ENCODE measurements around the gene PRSS27. TPM values are rescaled to one million over a fixed set of nuclear protein-coding genes. Genes with fewer than 3 reads are reported as not detected.
A peak's percentile ranks its signal among the peaks of the same experiment; 100 is the strongest.

Gene PRSS27
- 1 to 10 TPM in 5 of 9 donors, under 1 TPM in 3, not detected in 1; 0.33 to 2.1 (median 1.4) TPM for total RNA-seq
- polyA plus RNA-seq = 1 to 10 TPM in 2 of 3 donors, not detected in 1; 2.6 to 2.7 TPM
- long read RNA-seq, donor 1 = 0 reads
- long read RNA-seq, donor 2 = 0 reads
- long read RNA-seq, donor 3 = 0 reads
- long read RNA-seq, donor 4 = 0 reads
- long read RNA-seq, donor 5, partial matches to known transcripts = 0 of 3 reads
- long read RNA-seq, donor 5, other reads (novel, unspliced or antisense) = 1 of 3 reads
- long read RNA-seq, donor 6 = 0 reads
- long read RNA-seq, donor 7 = 0 reads
- long read RNA-seq, donor 8 = 0 reads
- long read RNA-seq, donor 9 = 0 reads
- long read RNA-seq, donor 10 = 0 reads

DNA sequence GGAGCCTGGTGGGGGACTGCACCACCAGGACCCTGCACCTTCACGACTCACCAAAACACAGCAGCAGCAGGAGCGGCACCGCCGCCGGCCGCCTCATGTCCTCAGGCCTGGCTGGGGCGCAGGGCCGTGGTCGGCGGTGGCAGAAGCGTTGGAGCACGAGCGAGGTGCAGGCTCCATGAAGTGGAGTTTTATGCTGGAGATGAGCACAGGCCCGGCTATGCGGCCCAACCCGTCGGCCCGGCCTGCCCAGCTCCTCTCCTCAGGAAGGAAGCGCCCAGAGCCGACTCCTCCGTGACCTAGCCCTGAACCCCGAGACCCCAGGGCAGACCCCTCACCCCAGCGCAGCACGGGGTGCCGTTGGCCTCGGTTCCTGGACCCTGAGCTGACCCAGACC lies at the start of gene PRSS27:
PRSS27 (minus strand) TSS at position 161 of the 394 bp plus-strand sequence; CDS start at position 97, 64 bp downstream.
- intact Hi-C loops (cut with DNase I) = no loop called here
- peak within 1 kb of the TSS in 3 of 5 donors; percentile 61 to 79 (median 65) for H3K27ac ChIP-seq
- H3K4me1 ChIP-seq (replicated peaks in 1 of 2) = peaks cover 4 to 18% of the 10 kb centered on the region in 2 donors
- peak within 1 kb of the TSS in 3 of 4 donors; percentile 28 to 62 (median 61) for H3K4me3 ChIP-seq
- no peaks in the 10 kb centered on the region for H3K27me3 ChIP-seq
- 79 to 90% (median 87%) methylated on average over 7 to 26 of the region's 26 CpGs for WGBS, 4 donors
- no peaks in the 10 kb centered on the region for H3K36me3 ChIP-seq (replicated peaks in 1 of 2)
- TF ChIP-seq POLR2A (IDR thresholded peaks at IDR 0.05) (no peak), CTCF (IDR thresholded peaks at IDR 0.05) (no peak)
- H3K9me3 ChIP-seq (replicated peaks in 1 of 3) = no peaks in the 10 kb centered on the region
- peak in 1 of 7 donors; percentile 20 for DNase-seq

DNA sequence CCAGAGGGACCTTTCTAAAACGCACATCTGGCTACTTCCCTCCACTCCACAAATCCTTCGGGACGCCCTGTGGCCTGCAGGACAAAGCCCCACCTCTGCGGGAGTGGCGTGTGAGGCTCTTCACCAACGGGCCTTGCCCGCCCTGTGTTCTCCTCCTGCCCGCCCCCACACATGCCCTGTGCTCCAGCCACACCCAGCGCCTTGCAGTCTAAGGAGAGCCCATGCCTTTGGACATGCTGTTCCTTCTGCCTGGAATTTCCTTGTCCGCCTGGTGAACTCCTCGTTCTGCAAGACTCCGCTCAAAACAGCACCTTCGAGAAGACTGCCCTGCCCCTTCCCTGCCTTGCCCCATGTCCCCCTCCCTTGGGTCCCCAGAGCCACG lies 49.6 kb upstream of the PRSS27 start:
- peak in 1 of 7 donors; percentile 59 for DNase-seq
- TF ChIP-seq CTCF (IDR thresholded peaks at IDR 0.05) (no peak), POLR2A (IDR thresholded peaks at IDR 0.05) (no peak)
- Histone ChIP-seq H3K27ac (peak overlapping the region in 2 of 5 donors; percentile 45 to 85), H3K4me1 (replicated peaks in 1 of 2) (peaks cover 16 to 18% of the 10 kb centered on the region in 2 donors), H3K36me3 (replicated peaks in 1 of 2) (peaks cover 0 to 94% of the 10 kb centered on the region in 2 donors), H3K9me3 (replicated peaks in 1 of 3) (no peaks in the 10 kb centered on the region), H3K27me3 (no peaks in the 10 kb centered on the region), H3K4me3 (no peak overlapping the region)
- intact Hi-C loops (cut with DNase I) = no loop called here
- WGBS, 4 donors = 68 to 74% (median 74%) methylated on average over 14 of the region's 14 CpGs

DNA sequence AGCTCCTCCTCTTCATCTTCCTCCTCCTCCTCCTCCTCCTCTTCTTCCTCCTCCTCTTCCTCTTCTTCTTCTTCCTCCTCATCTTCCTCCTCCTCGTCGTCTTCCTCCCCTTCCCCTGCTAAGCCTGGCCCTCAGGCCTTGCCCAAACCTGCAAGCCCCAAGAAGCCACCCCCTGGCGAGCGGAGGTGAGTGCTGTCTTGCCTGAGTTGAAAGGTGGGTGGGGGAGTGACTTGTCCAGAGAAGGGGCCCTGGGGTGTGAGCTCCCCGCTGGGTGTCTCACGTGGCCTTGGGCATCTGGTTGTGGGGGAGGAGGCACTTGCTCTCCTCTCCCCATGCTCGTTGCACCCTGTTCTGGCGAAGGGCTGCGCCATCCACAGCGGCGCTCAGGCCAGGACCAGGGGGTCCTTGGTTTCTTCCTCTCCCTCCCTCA lies 49.1 kb upstream of the PRSS27 start:
- WGBS, 4 donors = 67 to 72% (median 69%) methylated on average over 9 to 11 of the region's 11 CpGs
- no peak for DNase-seq
- H3K27ac ChIP-seq = peak overlapping the region in 3 of 5 donors; percentile 45 to 85 (median 64)
- no peak overlapping the region for H3K4me3 ChIP-seq
- H3K9me3 ChIP-seq (replicated peaks in 1 of 3) = no peaks in the 10 kb centered on the region
- H3K4me1 ChIP-seq (replicated peaks in 1 of 2) = peaks cover 16 to 18% of the 10 kb centered on the region in 2 donors
- no peak for TF ChIP-seq CTCF (IDR thresholded peaks at IDR 0.05)
- TF ChIP-seq POLR2A (IDR thresholded peaks at IDR 0.05) = no peak
- no peaks in the 10 kb centered on the region for H3K27me3 ChIP-seq
- H3K36me3 ChIP-seq (replicated peaks in 1 of 2) = peaks cover 0 to 94% of the 10 kb centered on the region in 2 donors
- intact Hi-C loops (cut with DNase I) = no loop called here

DNA sequence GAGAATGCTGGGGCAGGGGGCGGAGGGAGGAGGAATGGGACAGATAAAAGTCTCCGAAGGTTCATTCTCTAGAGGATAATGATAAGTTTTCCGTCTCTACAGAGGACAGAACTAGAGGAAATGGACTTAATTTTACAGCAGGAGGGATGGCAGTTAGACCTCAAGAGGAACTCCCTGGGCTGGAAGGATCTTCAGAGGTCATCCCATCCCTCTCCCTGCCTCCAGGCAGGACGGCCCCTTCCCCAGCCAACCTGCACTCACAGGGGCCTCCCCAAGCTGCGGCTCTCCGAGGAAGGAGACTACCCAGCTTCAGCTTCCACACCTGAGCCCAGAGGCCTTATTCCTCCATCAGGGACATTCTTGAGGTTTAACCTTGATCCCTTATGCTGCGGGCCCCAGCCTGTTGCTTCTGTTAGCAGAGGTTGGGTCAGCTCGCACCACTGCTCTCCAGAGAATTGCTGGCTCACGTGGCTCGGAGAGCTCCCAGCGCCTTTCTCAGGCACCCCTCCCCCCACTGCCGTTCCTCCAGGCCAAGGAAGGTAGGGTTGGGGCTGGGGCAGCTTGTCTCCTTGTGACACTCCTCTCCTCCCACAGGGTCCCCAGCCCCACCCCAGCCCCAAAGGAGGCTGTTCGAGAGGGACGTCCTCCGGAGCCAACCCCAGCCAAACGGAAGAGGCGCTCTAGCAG lies 48.5 kb upstream of the PRSS27 start:
- peaks cover 16 to 18% of the 10 kb centered on the region in 2 donors for H3K4me1 ChIP-seq (replicated peaks in 1 of 2)
- peak in 4 of 7 donors; percentile 31 to 57 (median 48) for DNase-seq

More for the DNA sequence above, 48.5 kb upstream of the PRSS27 start:
- WGBS, 4 donors = 58 to 61% (median 60%) methylated on average over 13 to 17 of the region's 17 CpGs
- Histone ChIP-seq H3K27ac (peak overlapping the region in 4 of 5 donors; percentile 16 to 85 (median 54)), H3K36me3 (replicated peaks in 1 of 2) (peaks cover 0 to 96% of the 10 kb centered on the region in 2 donors), H3K9me3 (replicated peaks in 1 of 3) (no peaks in the 10 kb centered on the region), H3K27me3 (no peaks in the 10 kb centered on the region), H3K4me3 (no peak overlapping the region)
- intact Hi-C loops (cut with DNase I) = no loop called here
- no peak for TF ChIP-seq POLR2A (IDR thresholded peaks at IDR 0.05)
- no peak for TF ChIP-seq CTCF (IDR thresholded peaks at IDR 0.05)
